Measurements from ENCODE around the gene HAUS3. TPM values are rescaled to one million over a fixed set of nuclear protein-coding genes. Genes with fewer than 3 reads are reported as not detected.

HAUS3 gene
- total RNA-seq, 1 experiment from 2014 or later, result 60.5 TPM

- DNase-seq (ENCODE audit: low spot score), result no peak
Measured at GRCh38 chr4:2263926-2264321, 22.0 kb upstream of the HAUS3 start.

GRCh38 chr4:2262944-2263250, 21.0 kb upstream of the HAUS3 start:
- no peak for DNase-seq (ENCODE audit: low spot score)

GRCh38 chr4:2262145-2262943, 20.4 kb upstream of the HAUS3 start:
- peak; percentile 97 for DNase-seq (ENCODE audit: low spot score)

- no peak for DNase-seq (ENCODE audit: low spot score)
Measured at GRCh38 chr4:2261853-2262144, 19.9 kb upstream of the HAUS3 start, which contains the start of gene MXD4. Gene MXD4 (minus strand): TSS chr4:2262109. CDS start chr4:2261980, 129 bp downstream.

- no peak for DNase-seq (ENCODE audit: low spot score)
Measured at GRCh38 chr4:2261110-2261852, 19.4 kb upstream of the HAUS3 start.

- no peak for DNase-seq (ENCODE audit: low spot score)
Measured at GRCh38 chr4:2260344-2261109, 18.6 kb upstream of the HAUS3 start.

GRCh38 chr4:2259541-2260343, 17.8 kb upstream of the HAUS3 start:
- no peak for DNase-seq (ENCODE audit: low spot score)

- no peak for DNase-seq (ENCODE audit: low spot score)
Measured at GRCh38 chr4:2259036-2259540, 17.2 kb upstream of the HAUS3 start.

- no peak for DNase-seq (ENCODE audit: low spot score)
Measured at GRCh38 chr4:2258091-2259035, 16.4 kb upstream of the HAUS3 start.

- no peak for DNase-seq (ENCODE audit: low spot score)
Measured at GRCh38 chr4:2257361-2258081, 15.6 kb upstream of the HAUS3 start.

- DNase-seq (ENCODE audit: low spot score), result no peak
Measured at GRCh38 chr4:2256781-2257191, 14.9 kb upstream of the HAUS3 start.

GRCh38 chr4:2256156-2256731, 14.3 kb upstream of the HAUS3 start:
- no peak for DNase-seq (ENCODE audit: low spot score)

- no peak for DNase-seq (ENCODE audit: low spot score)
Measured at GRCh38 chr4:2255501-2256155, 13.7 kb upstream of the HAUS3 start.

GRCh38 chr4:2254665-2255500, 13.0 kb upstream of the HAUS3 start:
- DNase-seq (ENCODE audit: low spot score), result no peak

GRCh38 chr4:2253160-2254084, 11.5 kb upstream of the HAUS3 start:
- DNase-seq (ENCODE audit: low spot score), result no peak

GRCh38 chr4:2252530-2253091, 10.7 kb upstream of the HAUS3 start:
- no peak for DNase-seq (ENCODE audit: low spot score)

Measured in A172 (cell line).